HG03575 (cell line): ENCODE results near the gene ASXL1.
"Not testable (repeated sequence)": the region's sequence is repeated elsewhere in the genome, so short reads cannot be mapped to it uniquely, and the experiment has no call there.

ENCODE experiments used
- ATAC-seq: cut with Tn5 transposase; IDR thresholded peaks from one replicate; pipeline ENCODE4 v1.9.1; 2021; ENCODE audit not compliant: unreplicated experiment, insufficient number of reproducible peaks, low FRiP score; ENCODE audit errors: extremely low read depth

The ASXL1 gene

DNA sequence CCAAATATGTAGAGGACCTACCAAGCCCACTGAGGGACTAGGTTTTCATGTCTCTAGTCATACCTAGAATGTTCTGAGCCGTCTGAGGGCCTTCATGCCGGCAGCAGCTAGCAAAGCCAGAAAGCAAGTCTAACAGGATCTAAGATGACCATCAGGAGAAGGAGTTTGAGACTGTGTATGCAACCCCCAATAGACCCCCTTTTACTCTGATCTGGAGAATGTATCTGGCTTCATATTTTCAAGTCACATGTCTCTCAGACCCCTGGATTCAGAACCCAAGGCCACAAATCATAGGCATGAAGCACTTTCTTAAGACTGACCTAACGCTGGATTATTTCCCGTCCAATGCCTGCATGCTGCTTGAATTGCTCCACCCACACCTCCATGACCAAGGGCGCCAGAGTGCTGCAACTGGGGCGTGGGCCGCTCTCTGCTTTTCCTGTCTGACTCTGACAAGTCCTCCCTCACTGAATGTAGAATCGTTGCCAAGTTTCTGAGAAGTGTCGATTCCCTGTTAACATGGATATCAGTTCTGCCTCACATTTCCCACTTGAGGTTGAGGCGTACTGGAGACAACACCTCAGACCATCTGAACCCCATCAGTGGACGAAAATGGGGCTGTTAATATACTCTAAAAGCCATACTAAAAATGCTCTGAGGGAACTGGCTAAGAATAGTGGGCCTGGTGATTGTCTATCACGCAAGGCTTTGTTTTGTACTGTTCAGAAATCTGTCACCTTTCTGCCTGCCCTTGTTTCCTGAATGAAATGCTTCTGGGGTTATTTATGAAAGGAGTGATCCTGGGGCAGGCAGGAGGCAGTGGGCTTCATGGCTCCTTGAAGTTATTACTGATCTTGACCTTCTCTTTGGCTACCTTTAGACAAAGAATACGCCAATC is 23.9 kb upstream of the ASXL1 start:
- no peak for ATAC-seq

DNA sequence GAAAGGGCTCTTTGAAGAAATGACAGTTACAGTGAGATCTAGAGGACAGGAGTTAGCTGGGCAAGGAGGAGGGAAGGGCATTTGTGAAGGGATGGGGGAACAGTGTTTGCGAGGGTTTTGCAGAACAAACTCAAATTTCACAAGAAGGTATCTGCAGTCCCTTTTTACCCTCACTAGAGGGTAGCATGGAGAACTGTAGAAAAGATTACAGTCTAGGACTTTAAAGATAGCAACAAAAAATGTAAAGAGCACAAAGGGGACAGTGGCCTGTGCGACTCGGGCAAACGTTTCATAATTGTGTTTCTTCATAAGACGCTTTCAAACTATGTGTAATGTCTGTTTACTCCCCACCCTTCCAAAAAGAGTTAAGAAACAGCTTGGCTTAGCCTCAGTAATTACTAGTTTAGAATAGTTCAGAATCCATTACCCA is 21.2 kb upstream of the ASXL1 start:
- ATAC-seq: no peak

DNA sequence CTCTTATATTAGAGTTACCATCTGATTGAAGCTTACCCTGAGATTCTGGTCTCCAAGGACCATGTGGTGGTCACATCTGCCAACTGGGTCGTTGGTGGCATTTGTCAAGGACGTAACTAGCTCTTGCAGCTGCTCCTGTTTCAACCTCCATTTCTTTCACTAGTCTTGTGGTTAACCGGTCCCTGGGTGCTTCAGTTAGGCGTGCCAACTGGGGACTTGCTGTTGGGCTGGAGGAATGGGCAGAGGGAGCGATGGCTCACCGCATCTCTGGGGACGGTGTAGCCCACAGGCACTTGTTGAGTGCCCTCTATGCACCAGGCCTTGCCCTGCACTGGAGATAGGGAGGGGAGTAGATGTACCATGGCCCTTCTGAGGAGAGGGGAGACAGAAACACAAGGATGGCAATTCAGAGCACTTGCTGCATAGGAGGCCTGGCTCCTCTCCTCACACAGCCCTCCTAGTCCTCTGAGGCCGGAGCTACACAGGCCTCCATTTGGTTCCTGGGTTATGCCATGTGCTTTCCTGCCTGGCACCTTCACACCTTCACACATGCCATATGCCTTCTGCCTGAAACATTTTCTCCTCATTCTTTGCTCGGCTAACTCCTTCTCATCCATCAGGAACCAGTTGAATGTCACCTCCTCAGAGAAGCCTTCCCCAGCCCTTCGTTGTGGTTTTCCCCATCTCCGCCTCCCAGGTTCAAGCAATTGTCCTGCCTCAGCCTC is 20.0 kb upstream of the ASXL1 start:
- ATAC-seq: no peak

DNA sequence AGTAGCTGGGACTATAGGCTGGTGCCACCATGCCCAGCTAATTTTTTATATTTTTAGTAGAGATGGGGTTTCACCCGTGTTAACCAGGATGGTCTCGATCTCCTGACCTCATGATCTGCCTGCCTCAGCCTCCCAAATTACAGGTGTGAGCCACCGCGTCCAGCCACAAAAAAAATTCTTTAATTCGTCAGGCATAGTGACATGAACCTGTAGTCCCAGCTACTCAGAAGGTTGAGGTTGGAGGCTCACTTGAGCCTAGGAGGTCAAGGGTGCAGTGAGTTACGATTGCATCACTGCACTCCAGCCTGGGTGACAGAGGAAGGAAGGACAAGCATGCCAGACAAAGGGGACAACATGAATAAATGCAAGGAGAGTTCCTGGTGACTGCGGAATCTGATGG is 19.5 kb upstream of the ASXL1 start:
- ATAC-seq: no peak

DNA sequence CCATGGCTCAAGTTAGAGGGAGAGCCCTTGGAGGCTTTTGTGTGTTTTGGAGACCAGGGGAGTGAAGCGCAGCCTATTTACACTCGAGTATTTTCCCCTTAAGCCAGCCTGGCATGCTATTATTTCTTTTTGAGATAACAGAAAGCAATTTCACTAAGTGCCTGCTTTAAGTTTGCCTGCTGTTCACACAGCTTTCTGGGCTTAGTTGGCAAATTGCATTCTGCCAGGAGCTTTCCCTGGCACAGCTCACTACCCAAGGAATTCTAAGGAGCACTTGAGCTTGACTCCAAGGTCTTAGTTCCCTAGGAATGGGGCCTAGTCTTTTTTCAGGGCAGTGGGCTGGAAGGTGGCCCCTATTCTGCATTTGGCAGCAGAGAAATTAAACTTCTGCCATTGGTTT is 19.0 kb upstream of the ASXL1 start:
- ATAC-seq: no peak

DNA sequence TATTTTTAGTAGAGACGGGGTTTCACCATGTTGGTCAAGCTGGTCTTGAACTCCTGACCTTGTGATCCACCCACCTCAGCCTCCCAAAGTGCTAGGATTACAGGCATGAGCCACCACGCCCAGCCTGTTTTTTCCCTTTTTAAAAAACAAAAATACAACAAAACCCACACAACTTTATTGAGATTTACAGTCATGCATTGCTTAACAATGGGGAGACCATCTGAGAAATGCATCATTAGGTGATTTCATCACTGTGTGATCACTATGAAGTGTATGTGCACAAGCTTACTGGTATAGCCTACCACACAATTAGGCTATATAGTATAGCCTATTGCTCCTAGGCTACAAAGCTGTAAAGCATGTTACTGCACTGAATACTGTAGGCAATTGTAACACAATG is 17.1 kb upstream of the ASXL1 start:
- ATAC-seq: not testable (repeated sequence)

DNA sequence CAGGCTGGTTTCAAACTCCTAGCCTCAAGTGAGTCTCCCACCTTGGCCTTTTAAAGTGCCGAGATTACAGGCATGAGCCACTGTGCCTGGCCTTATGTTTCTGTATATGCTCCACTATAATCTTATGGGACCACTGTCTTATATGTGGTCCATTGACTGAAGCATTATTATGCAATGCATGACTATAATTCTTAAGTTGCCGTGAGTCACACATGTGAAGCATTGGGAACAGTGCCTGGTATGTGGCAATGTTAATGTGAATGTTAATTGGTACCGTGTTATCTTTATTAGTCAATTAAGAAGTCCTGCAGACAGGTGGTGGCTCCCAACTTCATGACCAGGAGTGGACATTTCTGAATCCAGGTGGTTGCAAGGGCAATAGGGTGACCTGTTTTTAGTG is 14.7 kb upstream of the ASXL1 start:
- ATAC-seq: no peak

DNA sequence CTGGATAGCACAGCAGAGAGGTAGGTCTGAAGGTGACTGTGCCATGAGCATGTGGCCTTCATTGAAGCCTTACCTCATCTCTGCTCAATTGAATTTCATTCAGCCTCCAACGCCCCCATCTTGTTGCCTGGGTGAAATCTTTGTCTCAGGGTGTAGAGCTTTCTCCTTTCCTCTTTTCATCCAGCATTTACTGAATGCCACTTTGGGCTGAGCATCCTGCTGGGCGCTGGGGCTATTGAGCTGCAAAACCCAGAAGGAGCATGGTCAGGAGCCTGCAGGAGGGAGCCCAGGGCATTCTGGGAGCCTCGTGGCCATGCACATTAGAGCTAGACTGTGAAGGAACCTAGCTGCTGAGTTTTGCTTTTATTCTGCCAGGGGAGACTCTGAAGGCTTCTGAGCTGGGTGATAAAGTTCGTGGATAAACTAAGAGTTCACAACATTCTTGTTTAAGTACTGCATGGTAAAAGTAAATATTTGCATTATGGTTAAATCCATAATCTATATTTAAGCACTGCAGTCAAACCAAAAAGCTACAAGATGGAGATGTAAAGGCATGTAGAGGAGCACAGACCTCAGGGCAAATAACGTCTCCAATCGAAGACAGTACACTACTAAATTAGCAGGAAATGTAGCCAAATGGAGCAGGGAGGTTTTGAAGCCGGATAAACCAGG is 13.2 kb upstream of the ASXL1 start:
- no peak for ATAC-seq

DNA sequence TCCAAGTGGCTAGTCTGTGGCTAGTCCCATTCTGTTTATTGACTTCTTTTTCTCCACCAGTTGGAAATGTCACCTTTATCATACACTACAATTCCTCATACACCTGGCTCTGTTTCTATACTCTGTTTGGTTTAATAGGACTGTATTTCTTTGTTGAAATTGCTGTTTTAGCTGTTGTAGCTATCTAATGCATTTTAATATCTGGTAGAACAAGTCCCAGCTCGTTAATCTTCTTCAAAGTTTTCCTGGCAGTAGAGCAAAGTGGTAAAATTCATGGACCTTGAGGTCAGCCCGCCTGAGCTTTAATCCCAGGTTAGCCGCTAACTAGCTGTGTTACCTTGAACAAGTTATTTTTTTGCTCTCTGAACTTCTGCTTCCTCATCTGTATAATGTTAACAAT is 9.9 kb upstream of the ASXL1 start:
- ATAC-seq: no peak

DNA sequence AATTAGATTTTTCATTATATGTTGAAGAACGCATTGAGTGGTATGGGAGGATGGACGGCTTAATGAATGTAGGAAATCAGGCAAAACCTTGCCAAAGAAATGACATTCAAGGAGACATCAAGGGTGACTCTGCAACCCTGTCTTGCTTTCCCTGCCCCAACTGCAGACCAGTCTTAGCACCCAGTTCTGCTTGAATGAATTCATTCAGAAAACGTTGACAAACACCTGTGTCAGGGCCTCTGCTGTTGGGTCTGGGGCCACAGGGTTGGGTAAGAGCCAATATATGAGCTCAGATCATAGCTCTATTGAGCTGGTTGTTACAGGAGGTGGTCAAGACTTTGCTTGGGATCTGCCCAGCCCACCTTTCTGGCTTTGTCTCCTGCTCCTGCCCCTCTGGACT is 7.7 kb upstream of the ASXL1 start:
- no peak for ATAC-seq

DNA sequence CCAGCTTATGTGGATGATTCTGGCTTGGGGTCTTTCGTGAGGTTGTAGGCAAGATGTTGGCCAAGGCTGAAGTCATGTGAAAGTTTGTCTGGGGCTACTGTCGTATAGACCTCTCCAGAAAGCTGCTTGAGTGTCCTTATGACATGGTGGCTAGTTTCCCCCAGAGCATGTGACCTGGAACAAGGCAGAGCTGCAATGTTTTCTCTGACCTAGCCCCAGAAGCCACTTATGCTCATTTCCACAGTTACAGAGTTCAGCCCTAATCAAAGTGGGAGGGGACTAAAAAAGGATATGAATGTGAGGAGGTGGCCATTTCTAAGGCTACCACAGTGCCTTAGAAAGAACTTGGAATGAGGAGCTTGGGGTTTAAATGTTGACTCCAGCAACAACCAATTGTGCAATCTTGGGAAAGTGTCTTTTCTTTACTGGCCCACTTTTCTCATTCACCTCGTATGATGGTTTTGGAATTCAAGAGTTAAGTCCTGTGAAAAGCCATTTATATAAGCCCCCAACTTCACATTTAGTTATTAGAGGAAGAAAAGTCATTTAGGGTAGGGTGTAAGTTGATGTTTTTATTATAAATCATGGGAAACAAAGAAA is 5.9 kb upstream of the ASXL1 start:
- no peak for ATAC-seq

DNA sequence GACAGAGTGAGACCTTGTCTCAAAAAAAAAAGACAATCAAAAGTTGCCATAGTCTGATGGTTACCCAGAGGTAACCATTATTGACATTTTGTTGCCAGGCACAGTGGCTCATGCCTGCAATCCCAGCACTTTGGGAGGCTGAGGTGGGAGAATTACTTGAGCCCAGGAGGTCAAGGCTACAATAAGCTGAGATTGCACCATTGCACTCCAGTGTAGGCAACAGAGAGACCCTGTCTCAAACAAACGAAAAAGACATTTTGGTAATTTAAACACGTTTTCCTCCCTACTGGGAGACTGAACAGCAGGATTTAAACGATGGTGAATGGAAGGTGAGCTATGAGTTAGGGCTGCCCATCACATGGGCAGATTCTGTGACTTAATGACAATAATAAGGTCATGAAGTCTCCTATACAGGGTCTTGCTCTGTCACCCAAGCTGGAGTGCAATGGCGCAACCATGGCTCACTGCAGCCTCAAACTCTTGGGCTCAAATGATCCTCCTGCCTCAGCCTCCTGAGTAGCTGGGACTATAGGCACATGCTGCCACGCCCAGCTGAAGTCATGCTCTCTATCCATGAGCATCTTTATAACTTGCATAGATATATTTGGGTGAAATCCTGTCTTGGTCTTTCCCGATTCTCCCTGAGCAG is 4.2 kb upstream of the ASXL1 start:
- ATAC-seq: no peak

DNA sequence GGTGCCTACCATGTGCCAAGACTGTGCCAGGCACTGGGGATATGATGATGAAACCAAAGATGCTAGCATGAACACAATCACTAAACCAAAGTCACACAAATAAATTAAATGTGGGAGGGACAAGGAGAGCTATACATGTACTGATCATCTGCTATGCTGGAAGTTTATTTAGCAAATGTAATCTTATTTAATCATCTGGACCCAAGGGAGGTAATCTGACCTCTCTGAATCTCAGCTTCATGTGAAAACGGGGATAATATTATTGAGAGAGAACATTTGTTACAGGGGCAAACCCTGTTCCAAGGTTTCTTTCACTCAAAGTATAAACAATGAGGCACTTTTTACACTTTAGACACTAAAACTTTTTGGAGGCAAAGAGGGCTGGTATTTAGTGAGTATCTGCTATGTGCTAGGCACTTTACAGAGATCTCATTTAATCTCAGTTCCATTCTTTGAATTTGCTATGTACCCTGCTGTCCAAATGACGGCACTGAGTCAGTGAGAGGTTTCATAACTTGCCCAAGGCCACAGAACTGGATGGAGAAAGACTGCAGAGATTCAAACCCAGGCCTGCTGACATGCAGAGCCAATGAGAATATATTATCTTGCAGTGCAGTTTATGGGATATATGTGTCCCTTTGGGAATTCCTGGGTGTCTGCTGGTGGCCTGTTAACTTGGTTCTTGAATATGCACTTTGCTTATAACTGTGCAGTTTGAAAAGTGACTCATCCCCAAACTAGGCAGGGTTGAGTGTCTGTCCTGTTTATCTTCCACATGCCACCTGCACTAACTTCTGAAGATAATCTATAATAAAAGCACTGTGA is 3.3 kb upstream of the ASXL1 start:
- ATAC-seq: no peak

DNA sequence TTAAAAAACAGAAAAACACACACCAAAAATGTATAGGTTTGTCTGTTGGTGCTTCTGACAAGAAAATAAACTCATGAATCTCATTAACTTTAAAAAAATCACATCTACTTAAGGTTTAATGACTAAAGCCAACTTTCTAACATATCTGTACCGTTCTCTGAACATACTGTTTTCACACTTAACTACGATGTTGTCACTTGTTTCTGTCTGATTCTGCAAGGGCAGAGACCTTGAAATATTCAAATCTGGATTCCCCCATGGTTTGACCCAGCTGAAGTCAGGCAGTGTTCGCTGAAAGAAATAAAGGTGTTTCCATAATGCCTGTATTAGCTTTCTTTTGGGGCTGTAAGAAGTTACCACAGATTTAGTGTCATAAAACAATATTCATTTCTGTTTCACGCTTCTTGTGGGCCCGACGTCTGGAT is 2.7 kb upstream of the ASXL1 start:
- ATAC-seq: no peak

DNA sequence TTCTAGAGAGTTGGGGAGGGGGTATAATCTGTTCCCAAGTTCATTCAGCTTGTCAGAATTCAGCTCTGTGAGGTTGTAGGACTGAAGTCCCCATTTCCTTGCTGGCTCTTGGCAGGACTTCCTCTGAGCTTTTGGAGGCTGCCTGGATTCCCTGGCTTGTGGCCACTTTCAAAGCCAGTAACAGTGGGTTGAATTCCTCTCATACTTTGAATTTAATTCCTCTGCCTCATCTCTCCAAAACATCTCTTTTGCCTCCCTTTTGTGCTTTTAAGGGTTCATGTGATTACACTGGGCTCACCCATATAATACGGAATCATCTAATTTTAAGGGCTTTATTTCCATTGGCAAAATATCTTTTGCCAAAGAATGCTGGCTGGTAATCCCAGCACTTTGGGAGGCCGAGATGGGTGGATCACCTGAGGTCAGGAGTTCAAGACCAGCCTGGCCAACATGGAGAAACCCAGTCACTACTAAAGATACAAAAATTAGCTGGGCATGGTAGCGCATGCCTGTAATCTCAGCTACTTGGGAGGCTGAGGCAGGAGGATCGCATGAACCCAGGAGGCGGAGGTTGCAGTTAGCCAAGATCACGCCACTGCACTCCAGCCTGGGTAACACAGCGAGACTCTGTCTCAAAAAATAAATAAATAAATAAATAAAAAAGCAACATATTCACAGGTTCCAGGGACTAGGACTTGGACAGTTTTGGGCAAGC is 2.1 kb upstream of the ASXL1 start:
- not testable (repeated sequence) for ATAC-seq

DNA sequence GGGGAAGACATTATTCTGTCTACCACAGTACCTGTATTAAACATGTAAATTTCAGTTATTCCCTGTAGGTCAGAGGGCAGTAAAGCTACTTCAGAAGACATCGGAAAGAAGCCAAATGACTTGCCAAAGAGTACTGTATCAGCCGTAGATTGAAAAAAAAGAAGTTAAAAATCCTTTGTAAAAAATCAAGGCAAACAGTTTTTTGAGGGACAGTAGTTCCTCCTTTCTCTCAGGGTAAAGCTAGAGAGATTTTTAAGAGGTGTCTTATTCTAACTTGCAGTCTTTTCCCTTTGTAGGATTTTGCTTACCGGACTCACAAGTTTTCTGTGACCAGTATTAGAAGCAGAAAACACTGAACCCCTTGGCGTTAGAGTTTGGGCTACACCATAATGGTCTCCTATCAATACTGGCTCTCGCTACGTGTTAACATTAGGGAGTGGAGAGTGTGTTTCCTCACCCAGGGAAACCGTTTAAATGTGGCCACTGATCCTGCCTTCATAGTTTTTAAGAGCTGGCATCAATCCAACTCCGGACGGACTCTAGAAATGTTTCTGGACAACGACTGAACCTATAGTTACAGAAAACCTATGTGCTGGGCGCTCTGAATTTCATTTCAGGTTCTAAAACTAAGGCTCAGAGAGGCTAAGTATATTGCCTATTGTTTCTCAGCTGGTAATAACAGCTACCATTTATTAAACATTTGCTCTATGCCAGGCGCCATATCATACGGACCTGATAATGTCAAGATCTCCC is 1.3 kb upstream of the ASXL1 start:
- ATAC-seq: no peak

DNA sequence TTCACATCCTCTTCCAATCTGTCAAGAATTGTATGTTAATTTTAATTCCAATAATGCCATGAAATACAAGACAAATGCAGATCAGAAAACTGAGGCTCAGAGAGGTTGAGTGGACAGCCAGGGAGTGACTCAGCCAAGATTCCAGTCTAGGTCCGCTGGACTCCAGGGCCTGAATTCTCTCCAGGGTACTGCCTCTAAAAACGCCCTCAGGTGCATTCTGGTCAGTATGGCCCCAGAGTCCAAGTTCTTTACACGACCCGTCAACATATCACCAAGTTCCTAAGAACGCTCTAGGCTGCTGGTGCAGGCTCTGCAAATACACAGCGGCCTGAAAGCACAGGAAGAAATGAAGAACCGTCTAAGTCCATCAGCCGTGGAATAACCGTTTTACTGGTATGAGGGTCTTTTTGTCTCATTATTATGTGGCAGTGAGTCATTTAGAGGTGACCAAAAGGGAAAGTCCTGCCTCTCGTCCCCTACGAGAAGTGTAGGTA is 709 bp upstream of the ASXL1 start:
- no peak for ATAC-seq
